Liver (tissue), 9 donors: Measurements from ENCODE around the gene RBBP5. TPM values are rescaled to one million over a fixed set of nuclear protein-coding genes. Genes with fewer than 3 reads are reported as not detected.
A peak's percentile ranks its signal among the peaks of the same experiment; 100 is the strongest.

Source experiments
- DNase-seq: peaks from one replicate; pipeline ENCODE4 v3.0.0-alpha.2; 2017; ENCODE audit warnings: low spot score
- H3K27ac ChIP-seq, 2 donors: one replicate each; pipeline ENCODE4 v1.7.0; 2013; ENCODE audit warnings: inconsistent platforms in 2 of 2, low read length in 2 of 2, control low read depth in 1 of 2, low read depth in 1 of 2, mild to moderate bottlenecking in 1 of 2
- H3K27me3 ChIP-seq, 4 donors: one replicate each; pipeline versions ENCODE4 v1.6.1 to v1.7.0; 2013; ENCODE audit warnings: low read length in 3 of 4, inconsistent platforms in 1 of 4, mild to moderate bottlenecking in 1 of 4, moderate library complexity in 1 of 4; ENCODE audit not compliant: control insufficient read depth in 4 of 4, insufficient read depth in 4 of 4
- H3K36me3 ChIP-seq, 4 donors: one replicate each; pipeline versions ENCODE4 v1.6.1 to v1.7.0; 2013; ENCODE audit warnings: low read length in 3 of 4, mild to moderate bottlenecking in 3 of 4, low read depth in 1 of 4, moderate library complexity in 1 of 4; ENCODE audit not compliant: control insufficient read depth in 4 of 4, insufficient read depth in 3 of 4
- H3K4me1 ChIP-seq, 4 donors: one replicate each; pipeline versions ENCODE4 v1.6.1 to v1.7.0; 2013; ENCODE audit warnings: low read length in 3 of 4, mild to moderate bottlenecking in 3 of 4, moderate library complexity in 1 of 4; ENCODE audit not compliant: control insufficient read depth in 4 of 4, insufficient read depth in 4 of 4
- H3K4me3 ChIP-seq, 3 donors: one replicate each; pipeline versions ENCODE4 v1.6.1 to v1.7.0; 2013; ENCODE audit warnings: low read length in 3 of 3, control low read depth in 1 of 3, low read depth in 1 of 3, mild to moderate bottlenecking in 1 of 3
- H3K9ac ChIP-seq, 2 donors: one replicate each; pipeline ENCODE4 v1.7.0; 2013; ENCODE audit warnings: low read length in 2 of 2, mild to moderate bottlenecking in 2 of 2, moderate library complexity in 2 of 2, control low read depth in 1 of 2, low read depth in 1 of 2
- H3K9me3 ChIP-seq, 4 donors: one replicate each; pipeline versions ENCODE4 v1.6.1 to v1.7.0; 2013; ENCODE audit warnings: low read length in 3 of 4; ENCODE audit not compliant: control insufficient read depth in 4 of 4
- CTCF ChIP-seq: fragments of 150-350 bp; IDR thresholded peaks from 2 replicates; pipeline ENCODE4 v1.5.1; 2017; ENCODE audit warnings: improper control_type of control experiment, low read depth, low read length; ENCODE audit not compliant: missing input control
- EGR1 ChIP-seq, 2 donors: IDR thresholded peaks; 2 replicates each; pipeline ENCODE4 v1.6.1; 2016 to 2018; ENCODE audit warnings: antibody characterized with exemption in 2 of 2, low read depth in 2 of 2
- FOXA1 ChIP-seq: IDR thresholded peaks from 2 replicates; pipeline ENCODE4 v1.6.1; 2016; ENCODE audit warnings: antibody characterized with exemption
- FOXA2 ChIP-seq: IDR thresholded peaks from 2 replicates; pipeline ENCODE4 v1.6.1; 2016; ENCODE audit warnings: antibody characterized with exemption
- HNF4A ChIP-seq, 2 donors: conservative IDR thresholded peaks; 2 replicates each; pipeline ENCODE4 v1.6.1; 2016; ENCODE audit warnings: antibody characterized with exemption in 2 of 2, mild to moderate bottlenecking in 2 of 2
- HNF4G ChIP-seq: IDR thresholded peaks from 2 replicates; pipeline ENCODE4 v1.6.1; 2016; ENCODE audit warnings: antibody characterized with exemption
- NR2F2 ChIP-seq: IDR thresholded peaks from 2 replicates; pipeline ENCODE4 v1.6.1; 2016; ENCODE audit warnings: antibody characterized with exemption
- REST ChIP-seq: IDR thresholded peaks from 2 replicates; pipeline ENCODE4 v1.6.1; 2016; ENCODE audit warnings: antibody characterized with exemption, mild to moderate bottlenecking
- SP1 ChIP-seq: IDR thresholded peaks from 2 replicates; pipeline ENCODE4 v1.6.1; 2018; ENCODE audit warnings: antibody characterized with exemption, mild to moderate bottlenecking
- TAF1 ChIP-seq: conservative IDR thresholded peaks from 2 replicates; pipeline ENCODE4 v1.6.1; 2016; ENCODE audit warnings: antibody characterized with exemption, mild to moderate bottlenecking
- ZBTB33 ChIP-seq: IDR thresholded peaks from 2 replicates; pipeline ENCODE4 v1.6.1; 2016; ENCODE audit warnings: antibody characterized with exemption
- WGBS: extraction: QIAGEN DNeasy Blood & Tissue Kit; methylation state at CpG from one replicate; pipeline ENCODE4 v1.1.7; 2013; 5-methylcytosine and 5-hydroxymethylcytosine counted together
- polyA plus RNA-seq, 2 donors: library from polyadenylated mRNA; stranded (reverse) in 1 of 2; unstranded in 1 of 2; fragments of 200-250 nt in 1 of 2; fragments of >200 nt in 1 of 2; fragmentation: Nextera tagmentation in 1 of 2; extraction: Ambion mirVana in 1 of 2; gene quantifications; one replicate each; pipeline versions ENCODE4 v1.2.1 to v1.2.3, GENCODE V29; 2013 to 2015
- total RNA-seq, 2 donors: library from RNA; depleted of rRNA; stranded (reverse); fragments of >200 nt; gene quantifications; one replicate each; pipeline ENCODE4 v1.2.3, GENCODE V29; 2014
- TF ChIP-seq, protein P1 (sequence below): IDR thresholded peaks from 2 replicates; pipeline ENCODE4 v1.6.1; 2016; ENCODE audit warnings: antibody characterized with exemption
- TF ChIP-seq, protein P2 (sequence below): IDR thresholded peaks from 2 replicates; pipeline ENCODE4 v1.6.1; 2016; ENCODE audit warnings: antibody characterized with exemption
- donor health status: healthy.
- donor health status: healthy.
- donor health status: healthy.
- donor health status: healthy.
- donor health status: healthy.

The RBBP5 gene
- total and polyA plus RNA-seq, 4 donors = 4.6 to 12.0 (median 8.5) TPM

DNA sequence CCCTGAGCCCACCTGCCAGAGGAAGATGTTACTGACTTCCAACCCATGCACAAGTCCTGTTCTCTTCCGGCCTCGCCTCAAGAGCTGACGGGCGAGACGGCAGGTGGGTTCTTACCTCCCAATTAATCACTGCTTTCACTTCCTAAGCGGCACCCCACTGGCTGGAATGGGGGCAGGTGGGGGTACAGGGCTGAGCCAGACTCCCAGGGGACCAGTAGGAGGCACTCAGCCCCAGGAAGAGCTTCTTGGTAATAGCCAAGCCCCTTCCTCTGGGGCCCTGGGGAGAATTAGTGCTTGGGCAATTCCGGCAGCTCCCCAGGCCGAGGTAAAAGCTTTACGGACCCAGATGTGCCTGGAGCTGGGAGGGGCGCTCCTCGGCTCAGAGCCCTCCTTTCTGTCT lies 69.1 kb downstream of the RBBP5 start:
- Histone ChIP-seq H3K36me3 (no peaks in the 10 kb centered on the region), H3K4me1 (peaks cover 0 to 4% (median 0%) of the 10 kb centered on the region in 4 donors), H3K27me3 (no peaks in the 10 kb centered on the region), H3K9me3 (no peaks in the 10 kb centered on the region), H3K27ac (no peak overlapping the region), H3K9ac (no peak overlapping the region), H3K4me3 (no peak overlapping the region)
- TF ChIP-seq TAF1 (no peak), FOXA2 (no peak), CTCF (no peak), REST (no peak), ZBTB33 (no peak), NR2F2 (no peak)
- whole genome bisulfite sequencing = 90% methylated on average over 11 of the region's 11 CpGs
- DNase-seq = no peak

DNA sequence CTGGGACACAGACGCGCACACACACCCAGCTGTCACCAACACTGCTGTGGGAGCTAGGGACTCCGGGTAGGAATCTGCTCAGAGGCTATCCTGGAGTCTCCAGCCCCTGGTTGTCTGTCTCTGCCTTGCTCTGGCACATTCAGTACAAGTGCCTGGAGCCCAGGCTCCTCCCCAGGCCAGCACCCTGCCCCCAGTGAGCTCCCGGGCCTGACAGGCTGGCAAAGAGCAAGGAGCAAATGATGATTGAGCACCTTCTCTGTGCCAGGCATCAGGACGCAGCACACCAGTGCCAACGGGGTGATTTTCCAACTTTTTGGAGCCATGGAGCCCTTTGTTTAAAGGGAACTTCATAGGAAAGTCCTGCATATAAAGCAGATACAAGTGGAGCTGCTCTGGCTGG lies 72.3 kb downstream of the RBBP5 start:
- H3K4me1 ChIP-seq = peaks cover 0 to 9% (median 2%) of the 10 kb centered on the region in 4 donors
- H3K36me3 ChIP-seq = no peaks in the 10 kb centered on the region
- DNase-seq = no peak
- no peak overlapping the region for H3K9ac ChIP-seq
- H3K27ac ChIP-seq = no peak overlapping the region
- H3K9me3 ChIP-seq = no peaks in the 10 kb centered on the region
- WGBS = 57% methylated on average over 6 of the region's 6 CpGs
- H3K4me3 ChIP-seq = no peak overlapping the region
- no peaks in the 10 kb centered on the region for H3K27me3 ChIP-seq
- TF ChIP-seq FOXA1 (no peak), HNF4A (conservative IDR thresholded peaks at IDR 0.05) (peak in 1 of 2 donors; percentile 58)

DNA sequence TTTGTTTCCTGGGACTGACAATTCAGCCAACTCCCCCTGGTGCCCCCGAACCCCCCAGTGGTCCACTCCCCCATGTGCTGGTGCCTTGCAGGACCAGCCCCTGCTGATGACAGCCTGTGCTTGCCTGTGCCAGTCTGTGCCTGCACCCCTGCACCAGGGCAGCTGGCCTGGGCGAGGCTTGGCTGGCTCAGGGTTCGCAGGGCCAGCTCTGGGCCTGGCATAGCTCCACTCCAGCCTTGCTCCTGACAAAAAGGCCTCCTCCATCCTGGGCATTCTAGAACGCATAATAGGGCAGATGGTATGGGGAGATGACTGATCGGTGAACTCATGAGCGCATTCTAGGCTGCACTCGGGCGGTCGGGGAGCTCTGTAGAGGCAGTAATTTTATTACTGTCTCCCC lies 73.4 kb downstream of the RBBP5 start:
- 87% methylated on average over 9 of the region's 9 CpGs for WGBS
- DNase-seq = no peak
- H3K27ac ChIP-seq = no peak overlapping the region
- no peak overlapping the region for H3K4me3 ChIP-seq
- no peaks in the 10 kb centered on the region for H3K9me3 ChIP-seq
- H3K9ac ChIP-seq = no peak overlapping the region
- H3K36me3 ChIP-seq = no peaks in the 10 kb centered on the region
- no peaks in the 10 kb centered on the region for H3K27me3 ChIP-seq
- peaks cover 0 to 9% (median 2%) of the 10 kb centered on the region in 4 donors for H3K4me1 ChIP-seq
- TF ChIP-seq CTCF (no peak), HNF4G (no peak), FOXA1 (no peak), TAF1 (no peak), REST (no peak), HNF4A (conservative IDR thresholded peaks at IDR 0.05) (no peak), EGR1 (IDR thresholded peaks at IDR 0.05; ENCODE audit: low read depth in 2 of 2) (no peak), SP1 (no peak)
- TF ChIP-seq, protein P1, sequence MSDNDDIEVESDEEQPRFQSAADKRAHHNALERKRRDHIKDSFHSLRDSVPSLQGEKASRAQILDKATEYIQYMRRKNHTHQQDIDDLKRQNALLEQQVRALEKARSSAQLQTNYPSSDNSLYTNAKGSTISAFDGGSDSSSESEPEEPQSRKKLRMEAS = no peak
- TF ChIP-seq, protein P2, sequence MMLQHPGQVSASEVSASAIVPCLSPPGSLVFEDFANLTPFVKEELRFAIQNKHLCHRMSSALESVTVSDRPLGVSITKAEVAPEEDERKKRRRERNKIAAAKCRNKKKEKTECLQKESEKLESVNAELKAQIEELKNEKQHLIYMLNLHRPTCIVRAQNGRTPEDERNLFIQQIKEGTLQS = no peak
